ENCODE data around the gene SGPP1. TPM values are rescaled to one million over a fixed set of nuclear protein-coding genes. Genes with fewer than 3 reads are reported as not detected.
A peak's percentile ranks its signal among the peaks of the same experiment; 100 is the strongest.

Gene SGPP1
- total and polyA plus RNA-seq, 2 donors from 2014 or later = 20.9 to 24.0 TPM

DNA sequence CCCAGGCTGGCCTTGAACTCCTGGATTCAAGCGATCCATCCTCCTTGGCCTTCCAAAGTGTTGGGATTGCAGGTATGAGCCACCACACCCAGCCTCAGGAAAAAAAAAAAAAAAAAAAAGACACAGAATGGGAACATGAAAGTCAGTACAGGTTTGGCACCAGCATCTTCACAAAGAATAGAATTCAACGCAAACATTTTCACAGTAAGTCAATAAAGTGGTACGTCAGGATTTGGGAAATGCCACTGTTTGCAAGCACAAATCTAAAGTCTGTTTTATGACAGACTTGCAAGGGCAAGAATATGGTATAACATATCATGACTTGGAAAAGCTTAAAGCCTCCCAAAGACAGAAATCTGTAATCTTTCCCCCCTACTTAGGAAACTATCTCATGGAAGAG lies 51.2 kb downstream of the SGPP1 start:
- no peaks in the 10 kb centered on the region for H3K27me3 ChIP-seq (ENCODE audit: control insufficient read depth, insufficient read depth, low read length)
- no peaks in the 10 kb centered on the region for H3K36me3 ChIP-seq (ENCODE audit: control insufficient read depth in 2 of 3, insufficient read depth in 3 of 3, low read length in 3 of 3)
- H3K27ac ChIP-seq (ENCODE audit: low read depth in 2 of 2, low read length in 2 of 2) = no peak overlapping the region
- peaks cover 0 to 8% (median 7%) of the 10 kb centered on the region in 3 donors for H3K4me1 ChIP-seq (ENCODE audit: control insufficient read depth in 2 of 3, insufficient read depth in 2 of 3, low read depth in 1 of 3, low read length in 3 of 3)
- H3K9ac ChIP-seq (ENCODE audit: low read length in 3 of 3) = no peak overlapping the region
- no peak for DNase-seq
- no peaks in the 10 kb centered on the region for H3K9me3 ChIP-seq (ENCODE audit: control insufficient read depth in 2 of 3, insufficient read depth in 1 of 3, low read length in 3 of 3)
- FAIRE-seq = no peak
- no peak overlapping the region for H3K4me3 ChIP-seq (ENCODE audit: low read length in 3 of 3)
- TF ChIP-seq, protein P1, sequence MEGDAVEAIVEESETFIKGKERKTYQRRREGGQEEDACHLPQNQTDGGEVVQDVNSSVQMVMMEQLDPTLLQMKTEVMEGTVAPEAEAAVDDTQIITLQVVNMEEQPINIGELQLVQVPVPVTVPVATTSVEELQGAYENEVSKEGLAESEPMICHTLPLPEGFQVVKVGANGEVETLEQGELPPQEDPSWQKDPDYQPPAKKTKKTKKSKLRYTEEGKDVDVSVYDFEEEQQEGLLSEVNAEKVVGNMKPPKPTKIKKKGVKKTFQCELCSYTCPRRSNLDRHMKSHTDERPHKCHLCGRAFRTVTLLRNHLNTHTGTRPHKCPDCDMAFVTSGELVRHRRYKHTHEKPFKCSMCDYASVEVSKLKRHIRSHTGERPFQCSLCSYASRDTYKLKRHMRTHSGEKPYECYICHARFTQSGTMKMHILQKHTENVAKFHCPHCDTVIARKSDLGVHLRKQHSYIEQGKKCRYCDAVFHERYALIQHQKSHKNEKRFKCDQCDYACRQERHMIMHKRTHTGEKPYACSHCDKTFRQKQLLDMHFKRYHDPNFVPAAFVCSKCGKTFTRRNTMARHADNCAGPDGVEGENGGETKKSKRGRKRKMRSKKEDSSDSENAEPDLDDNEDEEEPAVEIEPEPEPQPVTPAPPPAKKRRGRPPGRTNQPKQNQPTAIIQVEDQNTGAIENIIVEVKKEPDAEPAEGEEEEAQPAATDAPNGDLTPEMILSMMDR (IDR thresholded peaks at IDR 0.05; ENCODE audit: borderline replicate concordance, extremely low read depth, insufficient read depth) = no peak
- intact Hi-C loops (cut with DNase I) = no loop called here

GRCh38 chr14:63673886-63674497 lies 53.9 kb downstream of the SGPP1 start:
- DNase-seq = peak in 1 of 5 donors; percentile 9
- TF ChIP-seq, protein P1 (IDR thresholded peaks at IDR 0.05; ENCODE audit: borderline replicate concordance, extremely low read depth, insufficient read depth) = no peak
- H3K27ac ChIP-seq (ENCODE audit: low read depth in 2 of 2, low read length in 2 of 2) = peak overlapping the region; percentile 5 to 61
- H3K36me3 ChIP-seq (ENCODE audit: control insufficient read depth in 2 of 3, insufficient read depth in 3 of 3, low read length in 3 of 3) = no peaks in the 10 kb centered on the region
- no peaks in the 10 kb centered on the region for H3K9me3 ChIP-seq (ENCODE audit: control insufficient read depth in 2 of 3, insufficient read depth in 1 of 3, low read length in 3 of 3)
- no peak for FAIRE-seq
- peaks cover 0 to 10% (median 7%) of the 10 kb centered on the region in 3 donors for H3K4me1 ChIP-seq (ENCODE audit: control insufficient read depth in 2 of 3, insufficient read depth in 2 of 3, low read depth in 1 of 3, low read length in 3 of 3)
- H3K9ac ChIP-seq (ENCODE audit: low read length in 3 of 3) = no peak overlapping the region
- H3K27me3 ChIP-seq (ENCODE audit: control insufficient read depth, insufficient read depth, low read length) = no peaks in the 10 kb centered on the region
- intact Hi-C loops (cut with DNase I) = no loop called here
- H3K4me3 ChIP-seq (ENCODE audit: low read length in 3 of 3) = no peak overlapping the region

- intact Hi-C loops (cut with DNase I) = no loop called here
- H3K9me3 ChIP-seq (ENCODE audit: control insufficient read depth in 2 of 3, insufficient read depth in 1 of 3, low read length in 3 of 3) = no peaks in the 10 kb centered on the region
- TF ChIP-seq, protein P1 (IDR thresholded peaks at IDR 0.05; ENCODE audit: borderline replicate concordance, extremely low read depth, insufficient read depth) = no peak
- peaks cover 0 to 10% (median 7%) of the 10 kb centered on the region in 3 donors for H3K4me1 ChIP-seq (ENCODE audit: control insufficient read depth in 2 of 3, insufficient read depth in 2 of 3, low read depth in 1 of 3, low read length in 3 of 3)
- H3K27me3 ChIP-seq (ENCODE audit: control insufficient read depth, insufficient read depth, low read length) = no peaks in the 10 kb centered on the region
- H3K4me3 ChIP-seq (ENCODE audit: low read length in 3 of 3) = no peak overlapping the region
- FAIRE-seq = no peak
- peak overlapping the region; percentile 25 to 81 for H3K27ac ChIP-seq (ENCODE audit: low read depth in 2 of 2, low read length in 2 of 2)
- no peak for DNase-seq
- no peaks in the 10 kb centered on the region for H3K36me3 ChIP-seq (ENCODE audit: control insufficient read depth in 2 of 3, insufficient read depth in 3 of 3, low read length in 3 of 3)
- H3K9ac ChIP-seq (ENCODE audit: low read length in 3 of 3) = no peak overlapping the region
Measured at GRCh38 chr14:63673255-63673654, 54.6 kb downstream of the SGPP1 start.
